Measurements from ENCODE around the gene ITPRIPL2. TPM values are rescaled to one million over a fixed set of nuclear protein-coding genes. Genes with fewer than 3 reads are reported as not detected.

ITPRIPL2 gene
- total RNA-seq, 2 experiments from 2014 or later, result 11.5 to 13.7 TPM

- ChIA-PET CTCF (no interaction called here), POLR2A (no interaction called here)
These were observed 22.8 kb upstream of the ITPRIPL2 start for GRCh38 chr16:19090916-19091315.

- CTCF ChIA-PET, result no interaction called here
- POLR2A ChIA-PET, result no interaction called here
These were observed 20.9 kb upstream of the ITPRIPL2 start for GRCh38 chr16:19092653-19093410.

GRCh38 chr16:19093631-19094541 lies 19.9 kb upstream of the ITPRIPL2 start:
- POLR2A ChIA-PET, result no interaction called here
- CTCF ChIA-PET, result interaction anchor here (1.1 kb wide), 1 partner anchor 8 kb away, joined by 3 read pairs; no protein-coding TSS in a partner anchor

- ChIA-PET POLR2A (no interaction called here), CTCF (interaction anchor here (0.7 to 1.1 kb wide), 2 partner anchors 8 to 9 kb away, joined by 3 to 4 read pairs; no protein-coding TSS in a partner anchor)
These were observed 19.0 kb upstream of the ITPRIPL2 start for GRCh38 chr16:19094542-19095365.

GRCh38 chr16:19095654-19096053 lies 18.1 kb upstream of the ITPRIPL2 start:
- POLR2A ChIA-PET, result no interaction called here
- CTCF ChIA-PET, result no interaction called here

- CTCF ChIA-PET, result no interaction called here
- POLR2A ChIA-PET, result no interaction called here
These were observed 15.6 kb upstream of the ITPRIPL2 start for GRCh38 chr16:19098173-19098572.

- POLR2A ChIA-PET, result no interaction called here
- CTCF ChIA-PET, result interaction anchor here (0.6 kb wide), 1 partner anchor 14 kb away, joined by 3 read pairs; no protein-coding TSS in a partner anchor
These were observed 11.4 kb upstream of the ITPRIPL2 start for GRCh38 chr16:19102187-19102872.

GRCh38 chr16:19104607-19105006 lies 9.2 kb upstream of the ITPRIPL2 start:
- ChIA-PET CTCF (no interaction called here), POLR2A (interaction anchor here (0.6 kb wide), 1 partner anchor 16 kb away, joined by 3 read pairs; no protein-coding TSS in a partner anchor)

- CTCF ChIA-PET, result no interaction called here
- POLR2A ChIA-PET, result no interaction called here
These were observed 8.6 kb upstream of the ITPRIPL2 start for GRCh38 chr16:19105131-19105530.

GRCh38 chr16:19105891-19106624 lies 7.7 kb upstream of the ITPRIPL2 start:
- ChIA-PET POLR2A (no interaction called here), CTCF (no interaction called here)

- CTCF ChIA-PET, result no interaction called here
- POLR2A ChIA-PET, result no interaction called here
These were observed 7.1 kb upstream of the ITPRIPL2 start for GRCh38 chr16:19106625-19107020.

- CTCF ChIA-PET, result interaction anchor here (0.9 kb wide), 1 partner anchor 23 kb away, joined by 4 read pairs; no protein-coding TSS in a partner anchor
- POLR2A ChIA-PET, result no interaction called here
These were observed 5.1 kb upstream of the ITPRIPL2 start for GRCh38 chr16:19108409-19109287.

- POLR2A ChIA-PET, result no interaction called here
- CTCF ChIA-PET, result no interaction called here
These were observed 4.5 kb upstream of the ITPRIPL2 start for GRCh38 chr16:19109288-19109664.

- ChIA-PET POLR2A (interaction anchor here (0.6 kb wide), 1 partner anchor 24 kb away, joined by 3 read pairs; no protein-coding TSS in a partner anchor), CTCF (no interaction called here)
These were observed 3.0 kb upstream of the ITPRIPL2 start for GRCh38 chr16:19110537-19111360.

- POLR2A ChIA-PET, result no interaction called here
These were observed 1.7 kb upstream of the ITPRIPL2 start for GRCh38 chr16:19112099-19112407.

GRCh38 chr16:19114359-19115147 lies 789 bp downstream of the ITPRIPL2 start:
- ChIA-PET POLR2A (interaction anchor here (1.0 kb wide), 1 partner anchor 326 kb away, joined by 3 read pairs; no protein-coding TSS in a partner anchor), CTCF (no interaction called here)

More at GRCh38 chr16:19112099-19112407, 1.7 kb upstream of the ITPRIPL2 start:
- CTCF ChIA-PET, result interaction anchor here (1.0 to 1.3 kb wide), 2 partner anchors 14 to 78 kb away, joined by 3 read pairs; no protein-coding TSS in a partner anchor
